GM12878 (cell line): Measurements from ENCODE around the gene LARGE1. TPM values are rescaled to one million over a fixed set of nuclear protein-coding genes. Genes with fewer than 3 reads are reported as not detected.

Experiments used
- NR2C2 ChIP-seq: IDR thresholded peaks from 2 replicates; pipeline ENCODE4 v1.6.1; 2011; ENCODE audit warnings: borderline replicate concordance, low read depth; ENCODE audit not compliant: control insufficient read depth, insufficient read length
- PRDM15 ChIP-seq: fragments of 450-650 bp; formaldehyde crosslinking; IDR thresholded peaks from 2 replicates; pipeline ENCODE4 v1.4.0; 2020; ENCODE audit warnings: mild to moderate bottlenecking, moderate library complexity
- ZNF592 ChIP-seq: fragments of 450-650 bp; IDR thresholded peaks from 2 replicates; pipeline ENCODE4 v1.6.1; 2017; ENCODE audit warnings: mild to moderate bottlenecking, moderate library complexity
- polyA plus RNA-seq, 11 experiments: library from polyadenylated mRNA; depleted of rRNA in 4 of 11; unstranded in 6 of 11; stranded (reverse) in 5 of 11; fragments of >200 nt; fragmentation: Nextera tagmentation in 4 of 11; fragmentation: Illumina TruSeq in 1 of 11; extraction: Ambion mirVana in 4 of 11; extraction: Trizol in 1 of 11; gene quantifications; 1 replicate in 1 of 11; 2 replicates in 10 of 11; pipeline versions ENCODE4 v1.2.1 to v1.2.3, GENCODE V29; 2011 to 2016; ENCODE audit warnings: inconsistent platforms in 2 of 11, missing spikeins in 2 of 11, low read depth in 1 of 11
- total RNA-seq, 4 experiments: library from RNA; depleted of rRNA in 3 of 4; stranded (reverse); fragments of >200 nt in 3 of 4; fragmentation: Illumina TruSeq in 1 of 4; extraction: Trizol in 1 of 4; gene quantifications; 2 replicates each; pipeline versions ENCODE4 v1.2.1 to v1.2.3, GENCODE V29; 2013 to 2021

LARGE1 gene
- total and polyA plus RNA-seq, 10 of the 15 experiments (the other 5 are each of a cell fraction or from before 2014, with no cell fraction given): 3.2 to 41.4 (median 17.3) TPM

- TF ChIP-seq ZNF592 (no peak), NR2C2 (no peak), PRDM15 (CRISPR knock-in tag) (no peak)
These were observed 36.1 kb downstream of the LARGE1 start (continued) for GRCh38 chr22:33883961-33884808.
